Panc1 (cell line): ENCODE data around the gene AEBP2. TPM values are rescaled to one million over a fixed set of nuclear protein-coding genes. Genes with fewer than 3 reads are reported as not detected.

Source experiments
- ATAC-seq: fragments of 200-7000 bp; cut with Tn5 transposase; 2 replicates; pipeline ENCODE4 v1.9.1; 2020; ENCODE audit warnings: mild to moderate bottlenecking, moderate library complexity
- BruUV-seq: library from RNA; stranded (reverse); fragments of 400-500 nt; replicated peaks from 2 replicates; lab custom pipeline; 2021; lab: Mats Ljungman, UMichigan
- CTCF ChIA-PET: fragments of 300-600 bp; sonication (Branson Sonifier 250); formaldehyde crosslinking; loops from one replicate; lab custom pipeline; 2022; ENCODE audit warnings: antibody characterized with exemption; lab: Charles Lee
- POLR2A ChIA-PET: fragments of 300-600 bp; sonication (Branson Sonifier 250); formaldehyde crosslinking; loops from one replicate; lab custom pipeline; 2022; ENCODE audit warnings: antibody characterized with exemption; lab: Charles Lee
- DNase-seq: peaks from one replicate; pipeline ENCODE4 v3.0.0-alpha.2; 2010; ENCODE audit warnings: low read depth, low spot score
- H3K27ac ChIP-seq: 2 replicates; pipeline ENCODE4 v1.5.1; 2011; ENCODE audit warnings: mild to moderate bottlenecking, low read length, inconsistent platforms
- H3K27me3 ChIP-seq: fragments of 200-500 bp; sonication (Bioruptor generic); 2 replicates; pipeline ENCODE4 v1.6.0; 2014; ENCODE audit warnings: low read length, inconsistent platforms; ENCODE audit not compliant: control insufficient read depth, insufficient read depth
- H3K36me3 ChIP-seq: fragments of 200-500 bp; sonication (Bioruptor generic); 2 replicates; pipeline ENCODE4 v1.5.1; 2014; ENCODE audit warnings: inconsistent platforms, mild to moderate bottlenecking, low read length, moderate library complexity; ENCODE audit not compliant: control insufficient read depth, insufficient read depth
- H3K4me1 ChIP-seq: 2 replicates; pipeline ENCODE4 v1.5.1; 2011; ENCODE audit warnings: inconsistent platforms, mild to moderate bottlenecking, low read length, moderate library complexity; ENCODE audit not compliant: control insufficient read depth, insufficient read depth
- H3K4me3 ChIP-seq, 2 experiments: 2 replicates each; pipeline ENCODE4 v1.5.1; 2011 to 2012; ENCODE audit warnings: low read depth in 2 of 2, low read length in 2 of 2, mild to moderate bottlenecking in 2 of 2, inconsistent platforms in 1 of 2, moderate library complexity in 1 of 2
- H3K9me3 ChIP-seq: fragments of 200-500 bp; sonication (Bioruptor generic); 2 replicates; pipeline ENCODE4 v1.5.1; 2014; ENCODE audit warnings: low read depth, mild to moderate bottlenecking, inconsistent platforms, low read length, moderate library complexity; ENCODE audit not compliant: control insufficient read depth, insufficient read depth
- CTCF ChIP-seq: fragments of 450-650 bp; IDR thresholded peaks from 2 replicates; pipeline ENCODE4 v1.5.1; 2017; ENCODE audit warnings: mild to moderate bottlenecking
- POLR2AphosphoS5 ChIP-seq: IDR thresholded peaks from 2 replicates; pipeline ENCODE4 v1.6.1; 2012; ENCODE audit warnings: mild to moderate bottlenecking, low read depth, low read length, moderate library complexity
- SIN3A ChIP-seq: IDR thresholded peaks from 2 replicates; pipeline ENCODE4 v1.6.1; 2012; ENCODE audit warnings: low read depth, mild to moderate bottlenecking, low read length, moderate library complexity, borderline replicate concordance; ENCODE audit not compliant: insufficient read depth
- TCF7L2 ChIP-seq: IDR thresholded peaks from 2 replicates; pipeline ENCODE4 v1.6.1; 2011; ENCODE audit warnings: mild to moderate bottlenecking, low read depth, low read length, inconsistent platforms
- in situ Hi-C: cut with HindIII; loops from 2 replicates; pipeline ENCODE4 v1.10.0; 2016; ENCODE audit warnings: low sequenced_read_pairs, low pct_unique_long_range_greater_than_20kb
- intact Hi-C: fragments of 100-400 bp; cut with micrococcal nuclease; formaldehyde crosslinking; loops from one replicate; pipeline ENCODE4 v1.10.0; 2022; ENCODE audit not compliant: unreplicated experiment
- total RNA-seq: library from RNA; stranded (reverse); gene quantifications from one replicate; pipeline ENCODE4 v1.2.1, GENCODE V29; 2021; ENCODE audit not compliant: unreplicated experiment
- TF ChIP-seq, protein P1 (sequence below), 2 experiments: IDR thresholded peaks; 2 replicates each; pipeline ENCODE4 v1.6.1; 2011 to 2012; ENCODE audit warnings: low read depth in 2 of 2, control low read depth in 1 of 2, low read length in 1 of 2, mild to moderate bottlenecking in 1 of 2, moderate library complexity in 1 of 2; ENCODE audit not compliant: insufficient read depth in 1 of 2

AEBP2 gene
- total RNA-seq, 1 experiment from 2014 or later = 32.4 TPM

DNA sequence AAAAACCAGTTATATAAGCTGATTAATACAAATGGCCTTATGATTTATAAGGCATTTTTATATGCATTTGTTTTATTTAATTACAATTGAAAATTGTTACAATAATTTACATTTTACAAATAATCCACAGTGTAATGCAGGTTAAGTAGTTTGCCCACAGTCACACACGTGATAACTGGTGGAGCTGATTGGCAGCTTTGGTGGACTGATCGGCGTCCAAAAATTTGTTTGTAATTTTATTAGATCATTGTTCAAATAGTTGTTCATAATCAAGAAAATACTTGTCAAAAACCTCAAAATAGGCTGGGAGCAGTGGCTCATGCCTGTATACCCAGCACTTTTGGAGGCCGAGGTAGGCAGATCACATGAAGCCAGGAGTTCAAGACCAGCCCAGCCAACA, 59.7 kb downstream of the AEBP2 start:
- no TSS peak for BruUV-seq

GRCh38 chr12:19506497-19506896, 67.2 kb downstream of the AEBP2 start:
- Histone ChIP-seq H3K36me3 (no peaks in the 10 kb centered on the region), H3K4me1 (no peaks in the 10 kb centered on the region), H3K27ac (no peak overlapping the region), H3K9me3 (no peaks in the 10 kb centered on the region), H3K4me3 (no peak overlapping the region), H3K27me3 (no peaks in the 10 kb centered on the region)
- no peak for TF ChIP-seq POLR2AphosphoS5
- TF ChIP-seq, protein P1, sequence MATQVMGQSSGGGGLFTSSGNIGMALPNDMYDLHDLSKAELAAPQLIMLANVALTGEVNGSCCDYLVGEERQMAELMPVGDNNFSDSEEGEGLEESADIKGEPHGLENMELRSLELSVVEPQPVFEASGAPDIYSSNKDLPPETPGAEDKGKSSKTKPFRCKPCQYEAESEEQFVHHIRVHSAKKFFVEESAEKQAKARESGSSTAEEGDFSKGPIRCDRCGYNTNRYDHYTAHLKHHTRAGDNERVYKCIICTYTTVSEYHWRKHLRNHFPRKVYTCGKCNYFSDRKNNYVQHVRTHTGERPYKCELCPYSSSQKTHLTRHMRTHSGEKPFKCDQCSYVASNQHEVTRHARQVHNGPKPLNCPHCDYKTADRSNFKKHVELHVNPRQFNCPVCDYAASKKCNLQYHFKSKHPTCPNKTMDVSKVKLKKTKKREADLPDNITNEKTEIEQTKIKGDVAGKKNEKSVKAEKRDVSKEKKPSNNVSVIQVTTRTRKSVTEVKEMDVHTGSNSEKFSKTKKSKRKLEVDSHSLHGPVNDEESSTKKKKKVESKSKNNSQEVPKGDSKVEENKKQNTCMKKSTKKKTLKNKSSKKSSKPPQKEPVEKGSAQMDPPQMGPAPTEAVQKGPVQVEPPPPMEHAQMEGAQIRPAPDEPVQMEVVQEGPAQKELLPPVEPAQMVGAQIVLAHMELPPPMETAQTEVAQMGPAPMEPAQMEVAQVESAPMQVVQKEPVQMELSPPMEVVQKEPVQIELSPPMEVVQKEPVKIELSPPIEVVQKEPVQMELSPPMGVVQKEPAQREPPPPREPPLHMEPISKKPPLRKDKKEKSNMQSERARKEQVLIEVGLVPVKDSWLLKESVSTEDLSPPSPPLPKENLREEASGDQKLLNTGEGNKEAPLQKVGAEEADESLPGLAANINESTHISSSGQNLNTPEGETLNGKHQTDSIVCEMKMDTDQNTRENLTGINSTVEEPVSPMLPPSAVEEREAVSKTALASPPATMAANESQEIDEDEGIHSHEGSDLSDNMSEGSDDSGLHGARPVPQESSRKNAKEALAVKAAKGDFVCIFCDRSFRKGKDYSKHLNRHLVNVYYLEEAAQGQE (IDR thresholded peaks at IDR 0.05; ENCODE audit: insufficient read depth in 1 of 2, low read depth in 2 of 2, low read length in 1 of 2) = no peak
- TF ChIP-seq TCF7L2 = no peak
- TF ChIP-seq SIN3A = no peak
- ATAC-seq = no peak
- no TSS peak for BruUV-seq
- POLR2A ChIA-PET = no interaction called here
- in situ Hi-C loops = no loop called here
- CTCF ChIA-PET = no interaction called here
- intact Hi-C loops = no loop called here
- DNase-seq = no peak

More for the DNA sequence above, 59.7 kb downstream of the AEBP2 start:
- ATAC-seq (no peak), DNase-seq (no peak)
- H3K36me3 ChIP-seq = peaks cover 6% of the 10 kb centered on the region; the same call in 1 of the 2 replicates
- H3K27ac ChIP-seq = no peak overlapping the region
- H3K4me1 ChIP-seq = no peaks in the 10 kb centered on the region
- ChIA-PET POLR2A (no interaction called here), CTCF (no interaction called here)
- intact Hi-C loops = no loop called here
- H3K4me3 ChIP-seq = no peak overlapping the region
- H3K27me3 ChIP-seq = no peaks in the 10 kb centered on the region
- no peaks in the 10 kb centered on the region for H3K9me3 ChIP-seq
- TF ChIP-seq, protein P1 (IDR thresholded peaks at IDR 0.05; ENCODE audit: insufficient read depth in 1 of 2, low read depth in 2 of 2, low read length in 1 of 2) = no peak
- TF ChIP-seq SIN3A (no peak), TCF7L2 (no peak), CTCF (no peak), POLR2AphosphoS5 (no peak)
- in situ Hi-C loops = no loop called here
